GM23248 (cell line): ENCODE measurements around the gene MEX3D.

Source experiments
- EZH2 ChIP-seq: fragments of 200-600 bp; sonication (generic); IDR thresholded peaks from 2 replicates; pipeline ENCODE4 v1.6.1; 2018; ENCODE audit warnings: antibody characterized with exemption, mild to moderate bottlenecking; ENCODE audit not compliant: insufficient read depth, poor library complexity, severe bottlenecking
- EZH2phosphoT487 ChIP-seq: fragments of 200-600 bp; sonication (generic); IDR thresholded peaks from 2 replicates; pipeline ENCODE4 v1.6.1; 2018; ENCODE audit warnings: antibody characterized with exemption, moderate library complexity, mild to moderate bottlenecking, low read depth; ENCODE audit not compliant: insufficient read depth

DNA sequence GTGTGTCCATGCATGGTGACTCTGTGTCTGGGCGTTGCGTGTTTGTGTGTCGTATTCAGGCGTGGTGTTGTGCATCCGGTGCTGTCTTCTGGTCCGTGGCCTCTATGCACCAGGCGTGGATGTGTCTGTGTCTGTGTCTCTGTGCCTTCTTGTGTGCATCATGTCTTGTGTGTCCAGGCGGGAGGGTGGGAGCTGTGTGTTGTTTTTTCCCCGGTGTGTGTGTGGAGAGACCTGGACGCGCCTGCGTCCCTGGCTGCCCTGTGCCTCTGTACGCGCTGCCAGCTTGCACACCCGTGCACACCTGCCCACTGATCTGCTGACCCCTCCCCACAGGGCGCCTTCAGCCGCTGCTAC is 43.2 kb downstream of the MEX3D start:
- TF ChIP-seq EZH2phosphoT487: no peak
- TF ChIP-seq EZH2: no peak
